ENCODE data around the gene IFT88. TPM values are rescaled to one million over a fixed set of nuclear protein-coding genes. Genes with fewer than 3 reads are reported as not detected.

IFT88 gene
- total and polyA plus RNA-seq, 9 of the 15 experiments (the other 6 are each of a cell fraction or from before 2014, with no cell fraction given), result 8.3 to 13.5 (median 10.0) TPM

GRCh38 chr13:20561741-20562140, 5.2 kb upstream of the IFT88 start:
- TF ChIP-seq ARHGAP35 (IDR thresholded peaks at IDR 0.05; ENCODE audit: partially characterized antibody) (no peak), MXI1 (IDR thresholded peaks at IDR 0.05; ENCODE audit: low read depth, low read length) (no peak), THRA (IDR thresholded peaks at IDR 0.05) (no peak), ZBTB17 (CRISPR knock-in tag; IDR thresholded peaks at IDR 0.05) (no peak), ZNF140 (CRISPR knock-in tag; IDR thresholded peaks at IDR 0.05) (no peak), MAFK (IDR thresholded peaks at IDR 0.05; ENCODE audit: low read length) (no peak), LEF1 (IDR thresholded peaks at IDR 0.05) (no peak), HOMEZ (CRISPR knock-in tag; IDR thresholded peaks at IDR 0.05) (no peak)
- H3K27me3 ChIP-seq (ENCODE audit: control insufficient read depth in 2 of 2, insufficient read depth in 2 of 2, low read length in 2 of 2), result no peaks in the 10 kb centered on the region
- H3K4me3 ChIP-seq, result no peak overlapping the region
- FAIRE-seq (no peak), DNase-seq (ENCODE audit: extremely low read depth in 1 of 4, low spot score in 3 of 4) (no peak), ATAC-seq (no peak)
- H3K9me3 ChIP-seq (replicated peaks; ENCODE audit: control insufficient read depth, insufficient read depth, low read depth, low read length), result peaks cover 5% of the 10 kb centered on the region; the same call in 1 of the 2 replicates
- H3K36me3 ChIP-seq (ENCODE audit: control insufficient read depth, insufficient read depth, low read length), result no peaks in the 10 kb centered on the region
- no peak overlapping the region for H3K27ac ChIP-seq (ENCODE audit: extremely low read depth, low read depth, low read length)
- intact Hi-C loops (cut with micrococcal nuclease) (no loop called here), in situ Hi-C loops (cut with MboI) (no loop called here)
- no peak overlapping the region for H3K9ac ChIP-seq (ENCODE audit: insufficient read depth in 1 of 2, low read depth in 2 of 2, low read length in 2 of 2)
- 58% methylated on average over 5 of the region's 5 CpGs for WGBS (ENCODE audit: insufficient coverage, low coverage, missing lambda C conversion rate)
- H3K79me2 ChIP-seq (ENCODE audit: control insufficient read depth, insufficient read depth, low read length), result no peaks in the 10 kb centered on the region
- no peak overlapping the region for H2AFZ ChIP-seq (ENCODE audit: low read depth, low read length)
- ChIA-PET POLR2A (no interaction called here), CTCF (ENCODE audit: low intra/inter-chr PET ratio) (no interaction called here)
- no peaks in the 10 kb centered on the region for H4K20me1 ChIP-seq (replicated peaks; ENCODE audit: control insufficient read depth, insufficient read depth, low read length)
- H3K4me1 ChIP-seq (replicated peaks in 1 of 2; ENCODE audit: control insufficient read depth in 2 of 2, insufficient read depth in 2 of 2, low read length in 2 of 2), result peaks cover 0 to 10% of the 10 kb centered on the region in 2 experiments; a peak in 4 of 5 replicates
- no peaks in the 10 kb centered on the region for H3K9me1 ChIP-seq (ENCODE audit: control insufficient read depth, insufficient read depth, low read length)
- no TSS peak for BruUV-seq (replicated peaks)
- H3K4me2 ChIP-seq (ENCODE audit: insufficient read depth, low read length), result no peak overlapping the region

Data from K562 (cell line).